Dendritic cell treated with granulocyte-macrophage colony-stimulating factor and Interleukin-4, amounts not matched to agents 40 ng/mL and 50 ng/mL, for 4 days (primary cell): ENCODE measurements around the gene UNC119.

Experiments used
- H3K27ac Mint-ChIP-seq: one replicate; pipeline ENCODE4 v1.8.0; 2022; ENCODE audit warnings: mild to moderate bottlenecking, mixed read lengths
- H3K27me3 Mint-ChIP-seq: one replicate; pipeline ENCODE4 v1.8.0; 2022; ENCODE audit warnings: mild to moderate bottlenecking, mixed read lengths
- H3K36me3 Mint-ChIP-seq: one replicate; pipeline ENCODE4 v1.8.0; 2022; ENCODE audit warnings: low read depth, mixed read lengths
- H3K4me1 Mint-ChIP-seq: one replicate; pipeline ENCODE4 v1.8.0; 2022; ENCODE audit warnings: low read depth, mixed read lengths
- H3K4me3 Mint-ChIP-seq: one replicate; pipeline ENCODE4 v1.8.0; 2022; ENCODE audit warnings: mild to moderate bottlenecking, moderate library complexity, mixed read lengths
- H3K9me3 Mint-ChIP-seq: one replicate; pipeline ENCODE4 v1.8.0; 2022; ENCODE audit warnings: mixed read lengths
- intact Hi-C: fragments of 100-400 bp; cut with micrococcal nuclease; formaldehyde crosslinking; loops from one replicate; pipeline ENCODE4 v1.15.0; 2022

UNC119 gene

GRCh38 chr17:28499364-28499664, 53.1 kb downstream of the UNC119 start:
- H3K27ac Mint-ChIP-seq, result no peak overlapping the region
- peaks cover 15% of the 10 kb centered on the region for H3K4me1 Mint-ChIP-seq
- H3K27me3 Mint-ChIP-seq, result peaks cover 20% of the 10 kb centered on the region
- H3K4me3 Mint-ChIP-seq, result no peak overlapping the region
- intact Hi-C loops, result no loop called here
- H3K9me3 Mint-ChIP-seq, result no peaks in the 10 kb centered on the region
- no peaks in the 10 kb centered on the region for H3K36me3 Mint-ChIP-seq

GRCh38 chr17:28498652-28499363, 53.6 kb downstream of the UNC119 start:
- H3K27me3 Mint-ChIP-seq, result peaks cover 20% of the 10 kb centered on the region
- H3K9me3 Mint-ChIP-seq, result no peaks in the 10 kb centered on the region
- H3K4me3 Mint-ChIP-seq, result no peak overlapping the region
- no peaks in the 10 kb centered on the region for H3K36me3 Mint-ChIP-seq
- H3K27ac Mint-ChIP-seq, result no peak overlapping the region
- peaks cover 15% of the 10 kb centered on the region for H3K4me1 Mint-ChIP-seq
- intact Hi-C loops, result no loop called here

GRCh38 chr17:28497931-28498330, 54.5 kb downstream of the UNC119 start:
- H3K27me3 Mint-ChIP-seq, result peaks cover 23% of the 10 kb centered on the region
- no peaks in the 10 kb centered on the region for H3K36me3 Mint-ChIP-seq
- no peaks in the 10 kb centered on the region for H3K9me3 Mint-ChIP-seq
- H3K4me3 Mint-ChIP-seq, result no peak overlapping the region
- peaks cover 15% of the 10 kb centered on the region for H3K4me1 Mint-ChIP-seq
- no peak overlapping the region for H3K27ac Mint-ChIP-seq
- intact Hi-C loops, result no loop called here
